ENCODE data around the gene ZNF579.

GRCh38 chr19:55536366-55536765 is 44.3 kb downstream of the ZNF579 start:
- TF ChIP-seq POLR2A (IDR thresholded peaks at IDR 0.05) (no peak), CTCF (IDR thresholded peaks at IDR 0.05) (no peak), EP300 (IDR thresholded peaks at IDR 0.05) (no peak), POLR2AphosphoS5 (IDR thresholded peaks at IDR 0.05) (no peak)

All from stomach (tissue), 4 donors.